Measurements from ENCODE around the gene GPATCH2L. TPM values are rescaled to one million over a fixed set of nuclear protein-coding genes. Genes with fewer than 3 reads are reported as not detected.

GPATCH2L gene
- total and polyA plus RNA-seq, 4 donors = 4.3 to 69.9 (median 32.4) TPM

- no peak for DNase-seq
- no peak for TF ChIP-seq CTCF (IDR thresholded peaks at IDR 0.05; ENCODE audit: control extremely low read depth, extremely low read depth)
- Histone ChIP-seq H3K9ac (ENCODE audit: insufficient read depth in 1 of 2, low read length in 2 of 2) (no peak overlapping the region), H3K27me3 (ENCODE audit: control insufficient read depth in 3 of 3, insufficient read depth in 3 of 3, low read length in 2 of 3) (no peaks in the 10 kb centered on the region), H3K9me3 (ENCODE audit: control insufficient read depth in 4 of 4, insufficient read depth in 3 of 4, low read length in 3 of 4) (peaks cover 0 to 3% (median 0%) of the 10 kb centered on the region in 4 donors), H3K4me3 (no peak overlapping the region), H3K4me1 (ENCODE audit: control insufficient read depth in 5 of 5, insufficient read depth in 5 of 5, low read length in 5 of 5) (no peaks in the 10 kb centered on the region), H3K27ac (ENCODE audit: low read depth in 1 of 2, low read length in 1 of 2) (no peak overlapping the region), H3K36me3 (ENCODE audit: control insufficient read depth in 4 of 4, insufficient read depth in 4 of 4, low read length in 4 of 4) (no peaks in the 10 kb centered on the region)
- WGBS, 2 donors = 29 to 33% methylated on average over 9 of the region's 9 CpGs
- ATAC-seq (ENCODE audit: insufficient read depth, low FRiP score) = no peak
Measured at GRCh38 chr14:76250302-76250701, 98.6 kb downstream of the GPATCH2L start.

- no peak overlapping the region for H3K27ac ChIP-seq (ENCODE audit: low read depth in 1 of 2, low read length in 1 of 2)
- H3K36me3 ChIP-seq (ENCODE audit: control insufficient read depth in 4 of 4, insufficient read depth in 4 of 4, low read length in 4 of 4) = no peaks in the 10 kb centered on the region
- 91 to 92% methylated on average over 3 of the region's 3 CpGs for WGBS, 2 donors
- peaks cover 0 to 3% (median 0%) of the 10 kb centered on the region in 4 donors for H3K9me3 ChIP-seq (ENCODE audit: control insufficient read depth in 4 of 4, insufficient read depth in 3 of 4, low read length in 3 of 4)
- H3K4me1 ChIP-seq (ENCODE audit: control insufficient read depth in 5 of 5, insufficient read depth in 5 of 5, low read length in 5 of 5) = no peaks in the 10 kb centered on the region
- H3K4me3 ChIP-seq = no peak overlapping the region
- ATAC-seq (ENCODE audit: insufficient read depth, low FRiP score) (no peak), DNase-seq (no peak)
- no peaks in the 10 kb centered on the region for H3K27me3 ChIP-seq (ENCODE audit: control insufficient read depth in 3 of 3, insufficient read depth in 3 of 3, low read length in 2 of 3)
- H3K9ac ChIP-seq (ENCODE audit: insufficient read depth in 1 of 2, low read length in 2 of 2) = no peak overlapping the region
- no peak for TF ChIP-seq CTCF (IDR thresholded peaks at IDR 0.05; ENCODE audit: control extremely low read depth, extremely low read depth)
Measured at GRCh38 chr14:76252471-76252870, 100.7 kb downstream of the GPATCH2L start.

GRCh38 chr14:76253111-76253510 is 101.4 kb downstream of the GPATCH2L start:
- Histone ChIP-seq H3K36me3 (ENCODE audit: control insufficient read depth in 4 of 4, insufficient read depth in 4 of 4, low read length in 4 of 4) (no peaks in the 10 kb centered on the region), H3K9me3 (ENCODE audit: control insufficient read depth in 4 of 4, insufficient read depth in 3 of 4, low read length in 3 of 4) (peaks cover 0 to 3% (median 0%) of the 10 kb centered on the region in 4 donors), H3K27ac (ENCODE audit: low read depth in 1 of 2, low read length in 1 of 2) (no peak overlapping the region), H3K9ac (ENCODE audit: insufficient read depth in 1 of 2, low read length in 2 of 2) (no peak overlapping the region), H3K27me3 (ENCODE audit: control insufficient read depth in 3 of 3, insufficient read depth in 3 of 3, low read length in 2 of 3) (no peaks in the 10 kb centered on the region), H3K4me3 (no peak overlapping the region), H3K4me1 (ENCODE audit: control insufficient read depth in 5 of 5, insufficient read depth in 5 of 5, low read length in 5 of 5) (no peaks in the 10 kb centered on the region)
- TF ChIP-seq CTCF (IDR thresholded peaks at IDR 0.05; ENCODE audit: control extremely low read depth, extremely low read depth) = no peak
- ATAC-seq (ENCODE audit: insufficient read depth, low FRiP score) (no peak), DNase-seq (no peak)
- 73 to 82% methylated on average over 8 of the region's 8 CpGs for WGBS, 2 donors

GRCh38 chr14:76256545-76256944 is 104.8 kb downstream of the GPATCH2L start:
- no peak for ATAC-seq (ENCODE audit: insufficient read depth, low FRiP score)

More at GRCh38 chr14:76256545-76256944, 104.8 kb downstream of the GPATCH2L start:
- Histone ChIP-seq H3K36me3 (ENCODE audit: control insufficient read depth in 4 of 4, insufficient read depth in 4 of 4, low read length in 4 of 4) (no peaks in the 10 kb centered on the region), H3K27ac (ENCODE audit: low read depth in 1 of 2, low read length in 1 of 2) (no peak overlapping the region), H3K9me3 (ENCODE audit: control insufficient read depth in 4 of 4, insufficient read depth in 3 of 4, low read length in 3 of 4) (no peaks in the 10 kb centered on the region), H3K9ac (ENCODE audit: insufficient read depth in 1 of 2, low read length in 2 of 2) (no peak overlapping the region), H3K4me3 (no peak overlapping the region), H3K27me3 (ENCODE audit: control insufficient read depth in 3 of 3, insufficient read depth in 3 of 3, low read length in 2 of 3) (no peaks in the 10 kb centered on the region), H3K4me1 (ENCODE audit: control insufficient read depth in 5 of 5, insufficient read depth in 5 of 5, low read length in 5 of 5) (peaks cover 0 to 3% (median 0%) of the 10 kb centered on the region in 5 donors)
- WGBS, 2 donors = 43 to 58% methylated on average over 4 of the region's 4 CpGs
- no peak for DNase-seq
- TF ChIP-seq CTCF (IDR thresholded peaks at IDR 0.05; ENCODE audit: control extremely low read depth, extremely low read depth) = no peak

Data from lung (tissue), 12 donors.